GM23338 (cell line): ENCODE data around the gene ZDHHC8. TPM values are rescaled to one million over a fixed set of nuclear protein-coding genes. Genes with fewer than 3 reads are reported as not detected.
A peak's percentile ranks its signal among the peaks of the same experiment; 100 is the strongest.

Experiments used
- ATAC-seq: fragments of 200-7000 bp; cut with Tn5 transposase; 3 replicates; pipeline ENCODE4 v1.9.1; 2020
- DNase-seq: peaks from one replicate; pipeline ENCODE4 v3.0.0-alpha.2; 2015; ENCODE audit warnings: low spot score
- H2AFZ ChIP-seq: fragments of 200-600 bp; sonication (generic); 2 replicates; pipeline ENCODE4 v1.8.0; 2016; ENCODE audit warnings: antibody characterized with exemption, mild to moderate bottlenecking, moderate library complexity
- H3F3A ChIP-seq: fragments of 200-600 bp; sonication (generic); replicated peaks from 2 replicates; pipeline ENCODE4 v1.8.0; 2017; ENCODE audit warnings: antibody characterized with exemption, mixed run types, low read depth
- H3K27ac ChIP-seq: fragments of 200-600 bp; sonication (generic); 2 replicates; pipeline ENCODE4 v1.6.1; 2016; ENCODE audit warnings: low read depth
- H3K27me3 ChIP-seq: fragments of 200-600 bp; sonication (generic); 2 replicates; pipeline ENCODE4 v1.8.0; 2016; ENCODE audit warnings: mild to moderate bottlenecking, mixed run types, moderate library complexity; ENCODE audit not compliant: insufficient read depth
- H3K36me3 ChIP-seq: fragments of 200-600 bp; sonication (generic); 2 replicates; pipeline ENCODE4 v1.8.0; 2016; ENCODE audit warnings: mild to moderate bottlenecking; ENCODE audit not compliant: insufficient read depth
- H3K4me1 ChIP-seq: fragments of 200-600 bp; sonication (generic); 2 replicates; pipeline ENCODE4 v1.8.0; 2016; ENCODE audit warnings: mild to moderate bottlenecking, moderate library complexity; ENCODE audit not compliant: insufficient read depth
- H3K4me2 ChIP-seq: fragments of 200-600 bp; sonication (generic); 2 replicates; pipeline ENCODE4 v1.7.1; 2017; ENCODE audit warnings: mixed run types
- H3K4me3 ChIP-seq: fragments of 200-600 bp; sonication (generic); 2 replicates; pipeline ENCODE4 v1.6.1; 2016; ENCODE audit warnings: mixed run types
- H3K79me2 ChIP-seq: fragments of 200-600 bp; sonication (generic); replicated peaks from 2 replicates; pipeline ENCODE4 v1.8.0; 2017; ENCODE audit warnings: mild to moderate bottlenecking; ENCODE audit not compliant: insufficient read depth
- H3K9me2 ChIP-seq: fragments of 200-600 bp; sonication (generic); 2 replicates; pipeline ENCODE4 v1.8.0; 2017; ENCODE audit not compliant: insufficient read depth
- H4K20me1 ChIP-seq: fragments of 200-600 bp; sonication (generic); replicated peaks from 2 replicates; pipeline ENCODE4 v1.8.0; 2017; ENCODE audit warnings: mild to moderate bottlenecking; ENCODE audit not compliant: insufficient read depth
- H3K27ac Mint-ChIP-seq: 2 replicates; pipeline ENCODE4 v1.8.0; 2020; ENCODE audit warnings: inconsistent platforms, mild to moderate bottlenecking, moderate library complexity, mixed read lengths
- H3K27me3 Mint-ChIP-seq: 3 replicates; pipeline ENCODE4 v1.8.0; 2022; ENCODE audit warnings: low read depth, mild to moderate bottlenecking, moderate library complexity, mixed read lengths, inconsistent platforms; ENCODE audit not compliant: insufficient read depth, poor library complexity
- H3K36me3 Mint-ChIP-seq: 3 replicates; pipeline ENCODE4 v1.8.0; 2021; ENCODE audit warnings: low read depth, mild to moderate bottlenecking, inconsistent platforms, moderate library complexity, mixed read lengths
- H3K4me1 Mint-ChIP-seq: 3 replicates; pipeline ENCODE4 v1.8.0; 2020; ENCODE audit warnings: mild to moderate bottlenecking, inconsistent platforms, mixed read lengths
- H3K4me3 Mint-ChIP-seq: 3 replicates; pipeline ENCODE4 v1.8.0; 2021; ENCODE audit warnings: moderate library complexity, mild to moderate bottlenecking, inconsistent platforms, mixed read lengths
- H3K9me3 Mint-ChIP-seq: 3 replicates; pipeline ENCODE4 v1.8.0; 2020; ENCODE audit warnings: moderate library complexity, mild to moderate bottlenecking, inconsistent platforms, mixed read lengths
- CTCF ChIP-seq, 2 experiments: fragments of 200-600 bp in 1 of 2; sonication (generic) in 1 of 2; conservative IDR thresholded peaks; 2 replicates each; pipeline versions ENCODE4 v1.5.1 to v1.6.1; 2016 to 2017; ENCODE audit warnings: antibody characterized with exemption in 2 of 2, low read depth in 2 of 2, mild to moderate bottlenecking in 2 of 2, moderate library complexity in 1 of 2
- REST ChIP-seq: IDR thresholded peaks from one replicate; pipeline ENCODE4 v1.6.1; 2018; ENCODE audit warnings: antibody characterized with exemption; ENCODE audit not compliant: unreplicated experiment
- STAT1 ChIP-seq: IDR thresholded peaks from one replicate; pipeline ENCODE4 v1.6.1; 2016; ENCODE audit warnings: antibody characterized with exemption; ENCODE audit not compliant: unreplicated experiment
- ZNF462 ChIP-seq: fragments of 250-450 bp; sonication (Bioruptor Pico); IDR thresholded peaks from 2 replicates; pipeline ENCODE4 v1.5.0; 2020; ENCODE audit warnings: mild to moderate bottlenecking, moderate library complexity
- polyA plus RNA-seq: library from polyadenylated mRNA; unstranded; fragments of >200 nt; fragmentation: Nextera tagmentation; extraction: Ambion mirVana; gene quantifications from 2 replicates; pipeline ENCODE4 v1.2.1, GENCODE V29; 2016
- total RNA-seq: library from RNA; depleted of rRNA; stranded (reverse); fragments of >200 nt; shearing (Covaris generic); gene quantifications from 2 replicates; pipeline ENCODE4 v1.2.3, GENCODE V29; 2014

Gene ZDHHC8
- total and polyA plus RNA-seq, 2 experiments from 2014 or later, result 13.7 to 47.6 TPM

GRCh38 chr22:20154602-20155187, 23.1 kb downstream of the ZDHHC8 start:
- peak; percentile 15 for ATAC-seq
- no peaks in the 10 kb centered on the region for H3K36me3 Mint-ChIP-seq
- H3K4me3 ChIP-seq, result no peak overlapping the region
- TF ChIP-seq CTCF (conservative IDR thresholded peaks at IDR 0.05; ENCODE audit: low read depth in 2 of 2) (peak in 1 of 2 experiments; percentile 32; a peak in 1 of 4 replicates), ZNF462 (CRISPR knock-in tag) (no peak), STAT1 (no peak), REST (no peak)
- no peak overlapping the region for H3K27ac ChIP-seq
- H3K9me2 ChIP-seq, result no peaks in the 10 kb centered on the region
- H3K9me3 Mint-ChIP-seq, result no peaks in the 10 kb centered on the region
- H3K4me3 Mint-ChIP-seq, result no peak overlapping the region
- H3K27me3 Mint-ChIP-seq, result peaks cover 9% of the 10 kb centered on the region
- H3K4me1 Mint-ChIP-seq, result peaks cover 10% of the 10 kb centered on the region
- no peaks in the 10 kb centered on the region for H3K4me1 ChIP-seq
- no peaks in the 10 kb centered on the region for H3K36me3 ChIP-seq
- no peaks in the 10 kb centered on the region for H3K27me3 ChIP-seq
- H2AFZ ChIP-seq, result no peak overlapping the region
- no peak overlapping the region for H3K4me2 ChIP-seq
- no peaks in the 10 kb centered on the region for H4K20me1 ChIP-seq
- peak; percentile 58 for DNase-seq
- no peaks in the 10 kb centered on the region for H3F3A ChIP-seq
- no peaks in the 10 kb centered on the region for H3K79me2 ChIP-seq
- no peak overlapping the region for H3K27ac Mint-ChIP-seq
